G401 (cell line): ENCODE measurements around the gene SLC38A1. TPM values are rescaled to one million over a fixed set of nuclear protein-coding genes. Genes with fewer than 3 reads are reported as not detected.
"Not testable (repeated sequence)": the region's sequence is repeated elsewhere in the genome, so short reads cannot be mapped to it uniquely, and the experiment has no call there.

ENCODE experiments used
- DNase-seq: peaks from one replicate; pipeline ENCODE4 v3.0.0-alpha.2; 2015; ENCODE audit warnings: low spot score
- in situ Hi-C: cut with HindIII; loops from 2 replicates; pipeline ENCODE4 v1.10.0; 2016; ENCODE audit warnings: low sequenced_read_pairs, mixed read lengths
- total RNA-seq: library from RNA; depleted of rRNA; stranded (reverse); fragments of >200 nt; shearing (Covaris generic); gene quantifications from 2 replicates; pipeline ENCODE4 v1.2.3, GENCODE V29; 2014

The SLC38A1 gene
- total RNA-seq, 1 experiment from 2014 or later = 61.6 TPM

DNA sequence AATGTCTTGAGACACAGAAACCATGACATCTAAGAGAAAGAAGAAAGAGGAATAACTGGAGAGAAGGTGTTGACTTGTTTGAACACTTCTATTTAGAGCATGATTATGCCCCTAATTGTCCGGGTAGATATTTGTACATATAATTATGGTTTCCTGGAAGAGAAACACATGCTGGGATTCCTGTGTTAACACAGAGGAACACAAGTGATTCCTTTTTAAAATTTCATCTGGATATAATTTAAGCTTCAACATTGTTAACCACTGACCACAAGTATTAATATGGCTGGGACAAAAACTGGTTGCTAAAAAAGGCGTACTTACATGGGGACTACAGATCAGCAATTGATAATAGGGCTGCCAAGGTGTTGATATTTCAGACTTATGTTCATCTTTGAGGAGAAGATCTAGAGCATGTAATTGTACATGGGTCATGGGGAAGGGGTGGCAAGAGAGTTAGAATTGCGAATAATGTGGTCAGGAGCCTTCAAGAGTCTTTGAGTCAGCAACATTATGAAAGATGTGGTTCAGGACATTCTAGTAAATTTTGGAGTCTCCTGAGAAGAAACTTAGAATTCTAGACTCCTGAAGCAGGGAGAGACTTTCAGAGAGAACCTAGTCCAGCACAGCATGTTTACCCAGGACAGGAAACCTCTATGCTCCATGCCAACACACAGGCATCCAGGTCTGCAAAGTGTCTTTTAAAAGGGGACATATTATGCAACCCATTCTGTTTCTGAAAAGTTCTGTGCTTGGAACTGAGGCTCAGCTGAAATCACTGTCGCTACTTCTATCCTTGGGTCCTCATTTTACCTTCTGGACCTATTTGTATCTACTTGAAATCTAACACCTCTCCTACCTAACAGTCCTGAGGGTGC lies 56.5 kb downstream of the SLC38A1 start:
- in situ Hi-C loops = no loop called here
- no peak for DNase-seq

DNA sequence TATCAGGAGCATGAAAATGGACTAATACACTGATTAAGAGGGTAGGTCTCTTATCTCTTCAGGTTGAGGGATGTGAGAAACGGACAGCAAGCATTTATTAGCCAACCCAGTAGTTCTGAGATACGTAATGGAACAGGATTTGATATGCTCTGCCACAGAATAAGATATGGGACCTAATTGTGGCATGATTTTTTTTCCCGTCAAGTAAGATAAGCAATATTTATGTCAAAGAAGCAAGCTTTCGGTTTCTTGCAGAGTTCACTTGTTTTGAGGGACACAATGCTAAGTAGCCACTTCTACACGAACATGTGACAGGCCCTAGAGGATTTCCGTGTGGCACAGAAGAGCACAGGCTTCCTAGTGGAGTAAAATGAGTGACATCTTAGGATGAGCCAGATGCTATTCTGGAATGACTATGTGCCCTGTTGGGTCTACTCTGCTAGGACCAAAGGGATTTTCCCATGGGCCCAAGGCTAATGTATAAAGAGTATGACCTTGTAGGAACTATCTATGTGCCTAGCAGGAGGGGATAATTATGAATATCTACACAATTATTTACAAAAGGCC lies 57.9 kb downstream of the SLC38A1 start:
- in situ Hi-C loops = no loop called here
- DNase-seq = no peak

DNA sequence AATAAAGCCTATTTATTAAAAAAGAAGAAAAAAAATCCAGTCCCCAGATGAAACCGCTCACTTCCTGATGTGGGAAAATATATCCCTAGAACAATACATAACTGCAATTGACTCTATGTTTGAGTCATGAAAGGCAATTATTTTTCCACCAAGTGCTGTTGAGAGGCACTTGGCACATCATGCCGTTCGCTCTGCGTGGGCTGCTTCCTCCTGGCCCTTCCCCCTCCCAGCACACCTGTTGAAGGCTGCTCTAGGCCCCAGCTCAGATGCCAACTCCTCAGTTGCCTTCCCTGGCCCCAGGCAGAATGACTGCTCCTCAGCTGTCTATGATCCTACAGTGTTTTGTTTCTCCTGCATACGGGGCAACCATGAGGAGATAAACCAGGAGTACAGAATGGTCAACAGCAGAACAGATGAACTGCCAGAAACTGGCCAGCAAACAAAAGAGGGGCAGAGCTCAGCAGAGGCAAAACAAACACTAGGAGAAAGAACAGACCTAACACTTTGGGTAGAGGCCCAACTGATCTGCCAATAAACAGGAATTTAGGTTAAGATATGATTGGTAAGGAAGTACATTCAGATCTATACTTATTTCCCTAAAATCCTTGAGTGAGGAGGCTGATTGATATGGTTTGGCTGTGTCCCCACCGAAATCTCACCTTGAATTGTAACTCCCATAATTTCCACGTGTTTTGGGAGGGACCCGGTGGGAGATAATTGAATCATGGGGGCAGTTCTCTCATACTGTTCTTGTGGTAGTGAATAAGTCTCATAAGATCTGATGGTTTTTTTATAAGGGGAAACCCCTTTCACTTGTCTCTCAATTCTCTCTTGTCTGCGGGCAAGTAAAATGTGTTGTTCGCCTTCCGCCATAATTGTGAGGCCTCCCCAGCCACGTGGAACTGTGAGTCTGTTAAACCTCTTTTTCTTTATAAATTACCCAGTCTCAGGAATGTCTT lies 58.6 kb downstream of the SLC38A1 start:
- in situ Hi-C loops = no loop called here
- peak; percentile 43 for DNase-seq

DNA sequence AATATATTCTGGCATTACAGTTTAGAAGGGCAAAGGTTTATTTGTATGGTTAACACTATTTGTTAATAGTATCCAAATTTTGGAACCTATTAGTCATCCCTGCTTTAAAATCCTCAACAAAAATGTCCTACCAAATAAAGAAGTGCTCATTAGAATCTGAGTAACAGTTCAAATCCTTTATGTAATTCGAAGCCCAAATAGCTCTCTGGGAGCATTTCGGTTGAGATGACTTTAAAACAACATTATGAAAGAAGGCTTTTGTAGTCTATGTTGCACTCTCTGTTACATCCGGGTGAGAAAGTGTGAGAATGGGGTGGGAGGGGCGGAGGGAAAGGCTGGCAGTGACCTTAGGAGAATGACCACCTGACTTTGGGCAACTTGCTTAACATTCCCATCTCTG lies 59.7 kb downstream of the SLC38A1 start:
- DNase-seq = no peak

DNA sequence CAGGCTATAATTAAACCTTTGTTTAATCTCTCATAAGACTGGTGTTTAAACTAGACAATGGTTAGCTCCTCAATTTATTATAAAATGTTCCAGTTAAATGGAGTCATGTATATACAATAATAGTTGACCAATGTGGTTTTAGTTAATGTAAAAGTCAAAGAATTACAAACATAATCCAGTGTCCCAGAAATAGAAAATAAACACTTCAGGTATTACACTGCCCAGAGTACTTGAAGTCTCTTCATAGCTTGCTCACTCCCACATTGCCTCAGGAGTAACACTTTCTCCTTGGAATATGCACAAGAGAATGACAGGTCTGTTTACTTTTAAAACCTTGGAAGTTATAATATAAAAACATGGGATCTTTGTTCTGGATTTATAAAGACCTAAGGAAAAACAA lies 60.5 kb downstream of the SLC38A1 start:
- in situ Hi-C loops = no loop called here
- no peak for DNase-seq

More for the DNA sequence above, 59.7 kb downstream of the SLC38A1 start:
- in situ Hi-C loops = no loop called here

DNA sequence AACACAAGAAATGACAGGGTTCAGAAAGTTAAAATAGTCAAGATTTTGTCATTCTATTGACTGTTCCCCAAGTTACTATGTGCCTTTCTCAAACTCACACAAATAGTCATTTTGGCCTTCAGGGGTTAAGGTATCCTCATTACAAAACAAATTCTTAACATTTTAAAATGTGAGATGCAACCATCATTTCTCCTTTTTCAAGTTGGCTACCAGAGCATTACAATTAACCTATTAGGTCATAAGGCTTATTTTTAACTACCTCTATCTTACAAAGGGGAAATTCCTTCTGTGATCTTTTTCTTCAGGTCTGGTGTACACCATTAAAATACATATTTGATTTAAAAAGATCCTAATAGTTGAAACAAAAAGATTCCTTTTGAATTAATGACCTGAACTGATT lies 61.2 kb downstream of the SLC38A1 start:
- in situ Hi-C loops = no loop called here
- DNase-seq = no peak

DNA sequence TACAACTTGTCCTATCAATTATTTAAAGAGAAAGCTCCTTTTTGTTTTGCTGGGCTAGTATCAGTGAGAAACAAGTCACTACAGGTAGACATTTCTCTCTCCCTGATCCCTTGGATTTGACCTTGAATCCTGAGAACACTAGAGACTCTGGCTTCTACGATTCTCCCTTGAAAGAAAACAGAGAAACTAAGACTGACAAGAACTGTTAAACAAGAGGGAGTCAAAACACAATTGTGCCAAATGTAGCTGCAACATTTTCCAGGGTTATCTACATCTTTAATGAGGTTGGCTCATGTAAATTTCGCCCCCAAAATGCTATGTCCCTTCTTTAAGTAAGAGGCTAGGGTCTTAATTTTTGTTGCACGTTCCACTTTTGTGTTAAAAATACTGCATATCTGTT lies 62.4 kb downstream of the SLC38A1 start:
- in situ Hi-C loops = no loop called here
- DNase-seq = no peak

DNA sequence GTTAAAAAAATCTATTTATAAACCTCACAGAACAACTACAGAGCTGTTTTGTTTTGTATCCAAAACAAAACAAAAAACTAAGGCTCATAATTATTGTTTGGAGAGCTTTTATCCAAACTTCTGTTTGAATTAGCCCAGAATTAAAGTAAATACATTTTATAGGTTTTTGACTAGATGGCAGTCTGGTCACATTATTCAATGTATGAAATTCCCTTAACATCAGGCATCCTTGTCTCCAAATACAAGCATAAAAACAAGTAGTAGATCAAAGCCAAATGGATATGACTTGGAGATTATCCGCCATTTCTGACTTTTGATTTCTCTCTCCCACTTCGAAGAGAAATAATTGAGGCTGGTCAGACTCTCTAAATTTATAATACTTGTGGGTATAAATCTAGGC lies 63.5 kb downstream of the SLC38A1 start:
- no peak for DNase-seq
- in situ Hi-C loops = no loop called here

DNA sequence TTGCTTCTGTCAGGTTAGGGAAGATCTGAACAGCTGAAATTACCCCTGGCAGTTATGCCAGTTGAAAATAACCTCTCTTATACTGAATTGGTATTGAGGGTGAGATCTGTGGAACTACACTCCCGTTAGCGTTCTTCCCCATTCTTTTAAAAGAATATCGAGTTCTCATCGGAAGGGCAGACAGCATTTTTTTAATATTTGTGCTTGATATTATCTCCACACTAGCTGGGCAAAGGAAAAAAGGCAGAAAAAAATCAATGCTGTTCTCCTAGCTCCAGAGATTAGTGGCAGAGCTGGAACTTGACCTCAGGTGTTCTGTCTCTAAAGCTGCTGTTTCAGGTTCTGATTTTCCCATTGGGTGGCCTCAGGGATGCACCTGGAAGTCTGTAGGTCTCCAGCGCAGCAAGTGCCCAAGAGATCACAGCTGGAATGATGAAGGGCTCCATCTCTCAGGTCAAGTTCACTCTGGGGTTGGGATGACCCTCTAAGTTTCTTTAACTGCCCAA lies 67.5 kb downstream of the SLC38A1 start:
- in situ Hi-C loops = no loop called here

DNA sequence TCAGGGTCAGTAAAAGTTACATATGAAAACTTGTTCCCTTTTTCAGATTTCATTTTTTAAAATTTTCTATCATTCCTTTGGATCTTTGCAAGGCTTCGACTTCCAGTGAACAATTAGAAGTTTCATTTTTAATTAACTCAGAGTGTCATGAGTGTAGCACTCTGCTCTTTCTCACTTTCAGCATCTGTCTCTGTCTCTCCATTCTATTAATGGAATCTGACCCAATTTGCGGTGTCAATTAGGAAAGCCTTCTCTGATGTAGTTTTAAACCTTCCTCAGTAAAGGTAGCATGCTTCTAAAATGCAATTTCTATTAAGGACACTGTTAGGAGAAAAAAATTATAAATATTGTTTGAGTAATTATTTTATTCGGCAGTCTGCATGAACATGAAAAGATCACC lies 68.3 kb downstream of the SLC38A1 start:
- in situ Hi-C loops = no loop called here
- DNase-seq = no peak

More for the DNA sequence above, 67.5 kb downstream of the SLC38A1 start:
- DNase-seq = no peak

DNA sequence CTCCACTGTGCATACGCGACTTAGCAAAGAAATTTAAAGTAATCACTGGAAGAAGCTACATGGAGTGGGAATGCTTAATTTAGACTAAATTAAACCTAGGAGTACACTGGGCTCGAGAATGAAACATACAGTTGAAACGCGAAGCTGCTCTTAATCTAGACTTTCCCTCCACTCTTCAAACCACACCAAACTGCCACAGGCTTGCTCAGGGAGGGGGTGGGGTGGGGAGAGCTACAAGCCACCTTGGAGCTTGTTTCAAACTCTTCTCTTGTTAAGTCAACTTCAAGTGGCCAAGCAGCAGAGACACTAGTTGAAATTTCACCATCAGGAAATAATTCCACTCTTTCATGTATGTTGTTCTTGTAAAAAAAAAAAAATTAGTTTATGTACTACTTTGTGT lies 69.9 kb downstream of the SLC38A1 start:
- DNase-seq = no peak
- in situ Hi-C loops = no loop called here

DNA sequence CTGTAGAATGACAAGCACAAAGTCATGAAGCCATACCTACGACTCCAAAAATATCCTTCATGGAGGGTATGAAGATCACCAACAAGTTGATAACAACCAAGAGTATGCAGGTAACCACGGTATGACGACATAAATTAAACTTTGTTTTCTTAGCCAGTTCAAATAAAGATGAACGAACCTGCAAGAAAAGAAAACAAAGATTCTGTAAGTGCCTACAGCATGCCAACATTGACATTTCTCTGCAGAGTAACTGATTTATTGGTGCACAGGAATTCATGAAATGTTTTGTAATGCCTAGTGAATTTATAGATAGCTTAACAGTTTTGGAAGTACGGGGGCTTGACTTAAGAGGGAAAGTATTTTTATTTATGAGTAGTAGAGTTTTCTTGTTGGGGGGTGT lies 71.0 kb downstream of the SLC38A1 start:
- in situ Hi-C loops = no loop called here
- DNase-seq = no peak

DNA sequence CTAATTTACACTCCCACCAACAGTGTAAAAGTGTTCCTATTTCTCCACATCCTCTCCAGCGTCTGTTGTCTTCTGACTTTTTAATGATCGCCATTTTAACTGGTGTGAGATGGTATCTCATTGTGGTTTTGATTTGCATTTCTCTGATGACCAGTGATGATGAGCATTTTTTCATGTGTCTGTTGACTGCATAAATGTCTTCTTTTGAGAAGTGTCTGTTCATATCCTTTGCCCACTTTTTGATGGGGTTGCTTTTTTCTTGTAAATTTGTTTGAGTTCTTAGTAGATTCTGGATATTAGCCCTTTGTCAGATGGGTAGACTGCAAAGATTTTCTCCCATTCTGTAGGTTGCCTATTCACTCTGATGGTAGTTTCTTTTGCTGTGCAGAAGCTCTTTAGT lies 78.3 kb downstream of the SLC38A1 start:
- in situ Hi-C loops, DNase-seq: not testable (repeated sequence)

DNA sequence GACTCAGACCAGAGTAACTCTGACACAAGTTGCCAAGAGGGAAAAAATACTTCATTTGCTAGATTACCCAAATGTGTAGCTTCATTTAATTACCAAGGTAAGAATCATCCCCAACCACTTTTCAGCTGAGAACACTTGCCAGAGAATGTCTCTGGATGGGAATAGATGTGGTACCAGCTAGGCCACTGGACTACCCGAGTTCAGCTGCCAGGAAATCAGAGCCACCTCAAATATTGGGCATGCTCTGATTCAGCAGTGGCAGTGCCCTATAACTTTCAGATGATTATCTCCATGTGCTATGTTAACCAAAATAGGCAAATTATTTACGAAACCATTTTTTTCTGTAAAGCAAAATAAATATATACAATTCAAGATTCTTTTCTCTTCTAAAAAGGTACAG lies 80.7 kb downstream of the SLC38A1 start:
- in situ Hi-C loops = no loop called here
- no peak for DNase-seq

DNA sequence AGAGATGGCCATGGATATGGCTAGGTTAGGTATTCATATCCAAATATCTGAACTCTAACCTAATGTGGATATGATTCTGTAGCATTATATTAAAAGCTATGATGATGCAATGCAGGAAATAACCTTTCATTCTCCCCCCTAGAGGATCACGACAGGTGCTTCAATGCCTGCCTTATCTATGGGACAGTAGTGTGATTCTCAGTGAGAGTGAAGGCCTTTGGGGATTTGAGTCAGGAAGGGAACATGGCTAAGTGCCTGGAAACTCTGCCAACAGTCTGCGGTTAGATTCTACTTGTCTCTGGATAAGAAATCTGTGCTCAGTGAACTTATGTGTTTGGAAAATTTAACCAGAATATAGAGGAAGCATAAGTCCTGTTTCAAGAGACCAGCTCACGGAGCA lies 81.8 kb downstream of the SLC38A1 start:
- DNase-seq = peak; percentile 47
- in situ Hi-C loops = no loop called here

DNA sequence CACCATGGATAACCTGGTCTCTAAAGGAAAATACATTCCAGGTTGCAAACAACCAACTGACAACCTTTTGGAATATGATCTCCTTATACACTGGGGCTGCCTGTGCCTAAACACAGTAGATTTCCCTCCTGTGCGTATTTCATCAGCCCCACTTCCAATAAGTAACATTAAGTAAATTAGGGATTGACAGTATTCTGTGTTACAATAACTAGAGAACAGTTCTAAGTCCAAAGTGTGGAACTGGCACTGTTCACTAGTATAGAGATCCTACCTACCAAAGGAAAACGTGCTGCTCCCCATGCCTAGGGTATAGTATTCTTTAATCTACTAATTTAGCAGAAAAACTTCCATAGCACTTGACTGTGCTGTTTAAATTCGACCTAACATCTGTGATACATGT lies 82.8 kb downstream of the SLC38A1 start:
- in situ Hi-C loops = no loop called here
- DNase-seq = no peak

DNA sequence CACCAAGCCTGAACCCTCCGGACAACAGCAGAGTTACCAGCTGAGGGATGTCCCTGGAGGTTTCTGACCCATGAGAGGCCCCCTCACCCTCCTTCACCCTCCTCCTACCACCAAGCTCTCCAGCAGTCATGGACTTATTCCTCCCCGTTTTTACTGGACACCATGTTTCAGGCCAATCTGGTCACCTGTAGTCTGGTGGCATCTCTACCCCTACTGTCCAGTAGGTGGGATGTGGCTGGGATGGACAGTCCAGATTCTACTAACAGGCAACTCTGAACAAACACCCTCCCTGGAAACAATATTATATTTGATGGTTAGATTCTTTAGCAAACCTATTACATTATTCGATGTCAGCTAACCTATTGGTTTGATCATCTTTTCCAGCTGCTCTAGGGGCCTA lies 83.2 kb downstream of the SLC38A1 start:
- in situ Hi-C loops = no loop called here
- no peak for DNase-seq

DNA sequence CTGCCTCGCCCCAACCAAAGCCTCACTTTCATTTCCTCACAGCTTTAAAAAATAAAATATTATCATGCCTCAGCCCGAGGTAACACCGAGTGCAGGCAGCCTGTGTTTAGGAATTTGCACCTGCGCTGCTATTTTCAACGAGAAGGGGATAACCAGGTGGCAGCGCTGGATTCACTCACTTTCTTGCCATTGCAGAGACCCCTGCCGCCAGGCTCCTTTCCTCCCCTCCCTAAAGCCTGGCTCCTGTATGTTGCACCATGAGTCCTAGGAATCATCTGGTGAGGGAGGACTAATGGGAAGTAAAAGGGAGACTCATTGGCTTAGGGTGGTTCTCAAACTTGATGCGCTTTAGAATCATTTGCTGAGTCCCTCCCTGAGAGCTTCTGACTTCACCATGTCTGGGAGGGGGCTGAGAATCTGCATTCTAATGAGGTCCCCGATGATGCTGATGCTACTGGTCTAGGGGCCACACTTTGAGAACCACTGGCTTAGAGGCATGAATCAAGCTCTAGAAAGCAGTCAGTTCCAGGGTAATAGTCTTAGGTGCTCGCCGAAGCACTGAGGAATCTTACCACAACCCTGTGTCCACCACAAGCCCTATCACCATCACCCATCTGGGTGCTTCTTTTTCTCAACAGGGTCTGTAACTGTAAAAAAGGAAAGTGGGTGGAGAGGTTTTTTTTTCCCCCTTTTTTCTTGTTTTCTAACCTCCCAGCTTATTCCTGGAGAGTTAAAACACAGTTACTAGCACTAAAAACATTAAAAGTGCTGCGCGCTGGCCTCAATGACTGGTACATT lies 83.8 kb downstream of the SLC38A1 start:
- DNase-seq = no peak
- in situ Hi-C loops = no loop called here

DNA sequence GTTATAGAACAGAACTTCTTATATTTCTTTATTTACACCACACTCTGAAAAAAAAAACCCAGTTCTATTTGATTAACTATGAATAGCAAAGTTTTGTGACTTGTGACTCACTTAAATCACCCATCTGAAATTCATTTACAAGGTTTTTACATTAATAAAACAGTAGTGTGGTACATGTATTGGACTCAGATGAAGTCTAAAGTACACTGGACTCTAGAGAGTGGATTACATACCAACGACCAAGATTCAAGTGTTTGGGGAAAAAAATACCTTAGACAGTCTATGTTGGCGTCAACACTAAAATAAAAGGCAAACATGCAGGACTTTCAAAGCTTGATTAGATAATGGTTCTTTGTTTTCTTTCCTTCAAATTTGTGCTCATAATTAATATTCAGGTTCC lies 85.7 kb downstream of the SLC38A1 start:
- no peak for DNase-seq
- in situ Hi-C loops = no loop called here
